ENCODE data around the gene DNM2.

DNM2 gene

DNA sequence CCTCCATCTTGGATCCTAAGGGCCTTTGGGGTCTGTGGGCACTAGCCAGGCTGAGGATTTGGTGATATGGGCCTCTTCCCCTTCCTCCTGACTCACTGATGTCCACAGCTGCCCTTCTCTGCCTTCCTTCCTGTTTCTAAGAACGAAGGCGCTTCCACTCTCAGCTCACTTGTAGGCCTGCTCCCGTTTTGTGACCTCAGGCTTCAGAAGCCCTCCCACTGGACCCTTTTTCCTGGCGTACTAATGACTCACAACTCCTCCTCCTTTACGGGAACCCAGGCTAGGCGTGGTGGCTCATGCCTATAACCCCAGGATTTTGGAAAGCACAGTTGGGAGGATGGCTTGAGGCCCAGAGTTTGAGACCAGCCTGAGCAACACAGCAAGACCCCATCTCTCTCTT is 62.5 kb downstream of the DNM2 start:
- DNase-seq (ENCODE audit: low read depth) = peak; percentile 95

DNA sequence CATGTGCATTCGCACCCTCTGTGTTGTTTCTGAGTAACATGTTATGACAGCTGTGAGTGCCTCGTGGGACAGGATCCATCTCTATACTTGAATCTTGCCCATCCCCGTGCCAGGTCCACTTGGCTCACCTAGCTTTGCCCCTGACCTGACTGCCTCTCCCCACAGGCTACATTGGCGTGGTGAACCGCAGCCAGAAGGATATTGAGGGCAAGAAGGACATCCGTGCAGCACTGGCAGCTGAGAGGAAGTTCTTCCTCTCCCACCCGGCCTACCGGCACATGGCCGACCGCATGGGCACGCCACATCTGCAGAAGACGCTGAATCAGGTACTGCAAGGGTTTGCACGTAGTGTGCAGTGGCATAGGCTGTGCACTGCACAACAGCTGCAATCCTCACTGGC is 64.9 kb downstream of the DNM2 start:
- DNase-seq (ENCODE audit: low read depth) = no peak

DNA sequence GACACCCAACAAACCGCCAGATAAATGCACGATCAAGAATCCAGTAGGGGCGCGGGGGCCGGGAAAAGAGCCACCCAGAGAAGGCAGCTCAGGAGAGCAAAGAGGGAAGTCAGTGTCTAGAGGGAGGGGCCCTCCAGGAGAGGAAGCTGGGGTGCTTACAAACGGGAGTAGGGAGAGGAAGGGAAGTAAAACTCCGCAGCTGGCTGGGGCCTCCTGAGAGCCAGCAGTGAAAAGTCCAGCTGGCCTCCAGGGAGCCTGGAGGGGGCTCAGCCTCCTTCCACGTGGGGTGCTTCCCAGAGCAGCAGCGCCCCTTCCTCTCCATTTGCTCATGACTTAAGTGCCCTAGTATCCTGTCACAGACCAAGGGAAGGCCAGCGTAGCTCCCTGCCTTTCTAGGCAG is 66.4 kb downstream of the DNM2 start:
- DNase-seq (ENCODE audit: low read depth) = no peak

DNA sequence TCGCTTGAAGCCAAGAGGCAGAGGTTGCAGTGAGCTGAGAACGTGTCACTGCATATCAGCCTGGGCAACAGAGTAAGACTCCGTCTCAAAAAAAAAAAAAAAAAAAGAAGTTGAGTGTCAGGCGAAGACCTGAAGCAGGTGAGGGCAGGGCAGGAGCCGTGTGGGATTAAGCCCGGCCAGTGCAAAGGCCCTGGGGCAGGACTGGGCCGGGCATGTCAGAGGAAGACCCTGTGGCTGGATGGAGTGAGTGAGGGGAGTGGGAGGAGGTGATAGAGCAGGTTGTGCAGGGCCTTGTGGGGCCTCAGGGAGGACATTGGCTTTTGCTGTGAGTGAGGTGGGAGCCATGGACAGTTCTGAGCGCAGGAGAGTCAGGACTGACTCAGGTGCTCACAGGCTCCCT is 70.3 kb downstream of the DNM2 start:
- no peak for DNase-seq (ENCODE audit: low read depth)

DNA sequence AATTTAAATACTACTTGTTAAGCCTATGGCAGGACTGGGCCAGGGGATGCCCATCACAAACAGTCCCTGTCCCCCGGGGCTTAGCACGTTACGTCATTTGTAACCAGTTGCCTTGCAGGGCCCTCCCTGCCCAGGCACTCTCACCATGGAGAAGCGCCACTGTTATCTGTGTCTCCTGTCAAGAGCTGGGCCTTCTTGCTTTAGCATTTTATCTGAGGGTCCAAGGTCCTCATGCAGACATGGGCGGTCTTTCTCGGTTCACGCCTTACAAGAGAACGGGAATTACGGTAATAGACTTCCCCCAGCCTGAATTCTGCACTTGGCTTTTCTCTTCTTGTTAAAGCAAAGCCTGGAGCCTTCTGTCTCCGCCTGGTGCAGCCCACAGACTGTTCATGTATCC is 72.0 kb downstream of the DNM2 start:
- DNase-seq (ENCODE audit: low read depth) = no peak

DNA sequence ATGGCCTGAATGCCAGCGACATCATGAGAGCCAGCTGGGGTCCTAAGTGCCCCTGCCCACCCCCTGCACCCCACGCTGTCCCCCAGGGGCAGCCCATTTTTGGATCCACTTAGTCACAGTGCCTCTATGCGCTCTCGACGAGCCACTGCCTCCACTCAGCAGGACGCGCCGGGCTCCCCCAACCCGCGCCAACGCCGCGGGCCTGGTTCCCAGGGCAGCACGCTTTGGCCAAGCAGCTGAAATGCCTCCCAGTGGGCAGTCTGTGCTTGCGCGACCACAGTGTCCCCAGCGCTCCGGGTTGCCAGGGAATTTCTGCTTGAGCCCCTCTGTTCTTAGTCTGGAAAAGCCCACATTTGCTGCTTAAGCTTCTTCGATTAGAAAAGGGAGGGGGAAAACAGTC is 78.8 kb downstream of the DNM2 start:
- no peak for DNase-seq (ENCODE audit: low read depth)

DNA sequence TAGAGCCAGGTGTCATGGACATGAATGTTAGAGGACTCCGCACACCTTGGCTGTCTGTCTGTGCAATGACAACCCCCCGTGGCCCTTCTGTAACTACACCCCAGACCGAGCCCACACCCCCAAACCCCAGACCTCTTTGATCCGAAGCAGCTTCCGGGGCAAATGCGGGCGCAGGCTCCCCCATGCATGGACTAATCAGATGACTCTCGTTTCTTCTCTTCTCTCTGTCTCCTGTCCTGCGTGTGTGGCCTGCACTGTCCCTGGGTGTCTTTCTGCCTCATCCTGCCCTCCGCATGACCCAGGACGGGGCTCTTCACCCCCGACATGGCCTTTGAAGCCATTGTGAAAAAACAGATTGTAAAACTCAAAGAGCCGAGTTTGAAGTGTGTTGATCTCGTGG is 79.2 kb downstream of the DNM2 start:
- no peak for DNase-seq (ENCODE audit: low read depth)

DNA sequence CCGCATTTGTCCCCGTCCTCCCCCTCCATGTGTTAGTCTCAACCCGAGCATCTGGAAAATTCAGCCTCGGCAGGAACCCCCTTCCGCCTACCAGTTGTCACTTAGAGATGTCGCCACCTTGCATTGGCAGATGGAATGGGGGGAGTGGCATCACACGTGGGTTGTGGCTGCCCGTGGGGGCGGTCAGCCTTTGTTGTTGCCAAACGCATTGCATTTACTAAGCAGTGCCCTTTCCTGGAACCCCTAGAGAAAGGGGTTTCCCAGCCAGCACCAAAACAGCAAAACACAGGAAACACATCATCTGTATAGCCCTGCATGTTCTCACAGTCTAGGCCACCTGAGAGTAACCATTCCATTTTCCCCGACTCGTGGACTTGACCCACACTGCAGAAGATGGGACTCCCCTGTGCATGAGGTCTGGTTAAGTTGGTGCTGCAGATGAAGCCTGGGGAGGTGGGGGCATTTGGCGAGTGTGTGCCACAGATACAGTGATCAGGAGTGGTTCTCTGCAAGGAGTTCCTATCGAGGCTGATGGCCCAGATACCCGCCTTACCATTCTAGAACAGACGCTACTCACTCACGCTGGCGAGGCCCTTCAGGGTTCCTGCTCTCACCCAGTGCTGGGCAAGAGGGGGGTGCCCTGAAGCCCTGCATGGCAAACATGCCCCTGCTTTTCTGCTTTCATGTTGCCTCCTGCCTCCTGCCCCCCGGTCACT is 79.8 kb downstream of the DNM2 start:
- peak; percentile 28 for DNase-seq (ENCODE audit: low read depth)

DNA sequence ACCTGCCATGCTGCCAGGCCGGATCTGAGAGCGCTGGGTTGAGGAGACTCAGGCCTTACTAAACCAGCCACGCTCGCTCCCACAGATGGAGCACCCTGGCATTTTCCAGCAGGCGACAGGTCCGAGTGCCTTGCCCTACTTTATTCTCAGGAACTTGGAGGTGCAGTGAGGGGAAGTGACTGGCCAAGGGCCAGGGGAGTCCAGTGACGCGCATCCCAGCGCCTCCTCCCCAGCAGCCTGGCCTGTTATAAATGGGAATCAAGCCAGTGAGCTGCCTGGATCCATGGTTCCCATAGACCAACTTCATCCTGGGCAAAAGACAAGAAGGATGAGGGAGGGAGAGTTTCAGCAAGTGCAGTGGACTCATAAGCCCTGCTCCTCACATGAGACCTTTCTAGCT is 82.6 kb downstream of the DNM2 start:
- DNase-seq (ENCODE audit: low read depth) = peak; percentile 21

DNA sequence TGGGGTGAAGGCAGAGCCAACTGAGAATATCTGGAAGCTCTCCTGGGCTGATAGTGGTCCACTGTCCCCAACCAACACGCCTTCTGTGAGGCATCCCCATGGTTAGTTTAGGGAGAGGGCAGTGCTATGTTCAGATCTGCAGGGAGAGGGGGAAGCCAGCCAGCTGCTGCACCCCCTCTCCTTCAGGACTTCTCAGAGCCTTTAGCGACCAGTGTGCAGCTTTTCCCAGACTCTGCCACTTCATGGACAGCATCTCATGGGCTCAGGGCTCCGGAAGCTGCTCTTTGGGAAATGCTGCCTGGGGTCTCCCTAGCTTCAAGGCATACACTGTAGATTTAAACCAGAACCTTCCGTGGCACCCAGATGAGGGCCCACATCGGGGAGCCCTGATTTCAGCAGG is 84.6 kb downstream of the DNM2 start:
- no peak for DNase-seq (ENCODE audit: low read depth)

DNA sequence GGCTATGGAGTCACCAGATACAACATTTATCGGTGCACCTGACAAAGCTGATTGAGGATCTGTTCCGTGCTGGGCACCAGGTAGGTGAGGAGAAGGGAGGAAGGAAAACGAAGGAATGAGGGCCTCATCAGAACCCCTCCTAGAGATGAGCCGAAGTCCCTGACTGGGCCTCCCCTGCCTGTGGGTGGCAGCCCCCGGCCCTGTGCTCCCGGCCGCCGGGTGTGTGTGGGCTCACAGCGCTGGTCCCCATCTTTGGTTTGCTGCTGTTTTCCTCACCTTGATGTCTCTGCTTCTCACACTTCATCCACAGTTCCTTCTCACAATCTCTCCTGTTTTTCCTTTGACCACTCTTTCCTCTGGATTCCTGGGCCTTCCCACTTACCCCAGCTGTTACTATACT is 85.4 kb downstream of the DNM2 start:
- DNase-seq (ENCODE audit: low read depth) = no peak

DNA sequence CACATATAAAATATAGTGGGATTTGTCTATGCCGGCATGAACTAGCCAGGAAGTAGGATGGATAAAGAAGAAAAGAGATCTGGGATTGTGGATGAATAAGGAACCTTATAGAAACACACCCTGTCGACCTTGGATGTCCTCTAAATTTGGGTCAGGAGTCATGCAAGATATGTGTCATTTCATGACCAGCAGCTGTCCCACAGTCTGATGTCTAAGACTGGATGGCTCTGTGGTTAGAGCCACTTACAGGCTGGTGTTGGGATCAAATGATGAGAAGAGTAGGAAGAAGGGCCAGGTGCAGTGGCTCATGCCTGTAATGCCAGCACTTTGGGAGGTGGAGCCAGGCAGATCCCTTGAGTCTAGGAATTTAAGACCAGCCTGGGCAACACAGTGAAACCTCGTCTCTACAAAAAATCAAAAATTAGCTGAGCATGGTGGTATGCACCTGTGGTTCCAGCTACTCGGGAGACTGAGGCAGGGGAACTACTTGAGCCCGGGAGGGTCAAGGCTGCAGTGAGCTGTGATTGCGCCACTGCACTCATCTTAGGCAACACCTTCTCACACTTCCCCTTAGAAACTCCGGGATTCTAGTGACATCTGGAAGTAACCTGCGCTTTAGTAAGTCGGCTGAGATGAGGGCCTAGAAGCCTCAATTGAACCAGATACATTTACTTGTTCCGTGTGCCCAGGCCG is 87.3 kb downstream of the DNM2 start:
- DNase-seq (ENCODE audit: low read depth) = no peak

DNA sequence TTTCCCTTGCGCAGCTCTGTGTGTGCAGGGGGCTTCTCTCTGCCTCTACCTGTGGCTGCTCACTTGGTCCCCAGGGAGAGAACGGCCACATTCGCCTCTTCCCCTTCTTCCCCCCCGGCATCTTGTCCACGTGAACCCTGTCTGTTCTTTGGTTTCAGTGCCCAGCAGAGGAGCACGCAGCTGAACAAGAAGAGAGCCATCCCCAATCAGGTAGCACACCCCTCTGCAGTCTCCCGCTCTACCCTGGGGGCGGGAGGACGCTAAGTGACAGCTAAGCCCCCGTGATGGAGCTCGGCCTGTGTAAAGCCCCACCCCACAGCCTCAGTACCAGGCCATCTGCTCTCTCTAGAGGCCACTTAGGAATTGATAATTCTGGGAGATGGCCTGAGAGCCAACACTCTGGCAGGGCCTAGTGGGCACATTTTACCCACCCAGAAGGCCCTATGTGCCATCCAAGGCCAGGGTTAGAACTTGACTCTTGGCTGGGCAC is 87.9 kb downstream of the DNM2 start:
- no peak for DNase-seq (ENCODE audit: low read depth)

DNA sequence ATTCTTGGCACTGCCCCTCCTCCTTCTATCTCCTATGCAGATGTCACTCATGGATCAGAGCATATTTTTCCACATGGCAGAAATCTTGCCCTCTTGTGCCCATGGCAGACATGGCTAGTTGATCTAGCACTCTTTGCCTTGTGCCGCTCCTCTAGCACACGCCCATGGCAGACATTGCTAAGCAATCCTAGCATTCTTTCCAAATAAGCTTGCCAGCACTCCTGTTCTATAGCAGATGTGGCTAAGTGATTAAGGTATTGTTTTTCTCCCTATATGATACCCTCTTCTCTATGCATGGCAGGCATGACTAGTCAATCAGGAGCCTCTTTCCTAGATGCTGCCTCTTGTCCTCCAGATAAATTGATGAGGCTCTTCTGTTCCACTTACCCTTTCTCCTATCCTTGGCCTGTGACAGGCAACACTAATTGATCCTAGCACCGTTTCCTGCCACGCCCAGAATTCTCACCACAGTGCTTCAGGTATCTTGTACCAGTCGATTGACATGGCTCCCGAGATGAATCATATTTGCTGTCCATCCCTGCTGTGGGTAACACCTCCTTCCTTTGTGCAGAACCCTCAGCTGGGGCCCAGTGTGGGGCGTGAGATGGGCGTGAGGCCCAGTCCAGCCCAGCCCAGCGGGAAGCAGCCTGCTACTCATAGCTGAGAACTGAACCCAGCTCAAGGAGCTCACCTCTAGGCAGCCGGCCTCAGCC is 91.2 kb downstream of the DNM2 start:
- peak; percentile 74 for DNase-seq (ENCODE audit: low read depth)

DNA sequence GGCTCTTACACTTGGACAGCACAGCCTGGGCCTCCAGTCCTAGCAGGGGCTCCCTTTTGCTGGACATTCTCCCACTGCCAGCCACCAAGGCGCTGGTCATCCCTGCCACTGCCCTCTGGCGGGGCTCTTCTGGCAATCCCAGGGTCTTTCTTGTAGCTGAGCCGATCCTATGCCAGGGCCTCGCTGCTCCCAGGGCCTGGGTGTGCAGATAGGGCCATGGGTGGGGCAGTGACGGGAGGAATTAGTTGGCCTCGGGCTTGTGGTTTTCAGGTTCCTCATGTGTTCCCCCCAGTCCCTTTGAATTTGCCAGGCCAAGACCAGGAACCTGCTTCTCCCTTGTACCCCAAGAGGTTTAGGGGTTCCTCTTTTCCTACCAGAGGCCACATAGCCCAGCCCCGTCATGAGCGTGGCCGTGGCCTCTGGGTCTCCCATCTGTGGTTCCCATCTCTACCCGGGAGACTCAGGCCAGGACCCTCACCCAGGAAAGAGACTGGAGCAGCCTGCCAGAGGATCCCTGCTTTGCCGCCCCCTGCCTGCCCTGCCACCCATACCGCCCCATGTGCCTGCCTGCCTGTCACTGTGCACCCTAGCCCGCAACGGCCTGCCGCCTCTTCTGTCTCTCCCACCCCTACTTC is 91.9 kb downstream of the DNM2 start:
- no peak for DNase-seq (ENCODE audit: low read depth)

DNA sequence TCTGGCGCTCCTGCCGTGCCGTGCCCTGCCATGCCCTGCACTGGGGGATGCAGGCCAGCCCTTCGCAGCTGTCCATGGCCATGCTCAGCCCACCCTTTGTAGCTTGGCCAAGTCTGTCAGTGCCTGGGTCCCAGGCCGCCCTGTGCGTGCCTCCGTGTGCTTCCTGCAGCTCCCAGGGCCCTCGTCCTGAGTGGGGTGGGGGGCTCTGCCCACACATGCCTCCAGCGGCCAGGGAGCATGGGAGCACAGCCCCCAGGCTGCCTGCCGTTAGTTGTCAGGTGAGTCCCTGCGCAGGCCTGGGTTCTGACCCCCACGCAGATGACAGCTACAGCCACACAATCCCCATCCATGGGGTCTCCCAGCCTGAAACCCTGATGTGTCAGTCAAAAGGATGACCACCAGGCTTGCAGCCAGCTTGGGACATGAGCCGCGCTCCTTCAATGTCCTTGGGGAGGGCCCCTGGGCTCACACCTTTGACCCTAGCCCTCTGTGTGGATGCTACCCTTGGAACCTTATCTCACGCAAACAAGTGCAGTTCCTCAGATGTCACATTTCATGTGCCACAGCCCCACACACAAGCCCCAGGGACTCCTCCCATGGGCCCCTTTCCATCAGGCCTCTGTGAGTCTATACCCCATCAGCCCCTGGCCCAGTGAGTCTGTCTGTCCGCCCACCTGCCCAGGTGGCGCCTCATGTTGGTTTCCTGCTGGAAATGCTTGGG is 93.7 kb downstream of the DNM2 start:
- DNase-seq (ENCODE audit: low read depth) = no peak

DNA sequence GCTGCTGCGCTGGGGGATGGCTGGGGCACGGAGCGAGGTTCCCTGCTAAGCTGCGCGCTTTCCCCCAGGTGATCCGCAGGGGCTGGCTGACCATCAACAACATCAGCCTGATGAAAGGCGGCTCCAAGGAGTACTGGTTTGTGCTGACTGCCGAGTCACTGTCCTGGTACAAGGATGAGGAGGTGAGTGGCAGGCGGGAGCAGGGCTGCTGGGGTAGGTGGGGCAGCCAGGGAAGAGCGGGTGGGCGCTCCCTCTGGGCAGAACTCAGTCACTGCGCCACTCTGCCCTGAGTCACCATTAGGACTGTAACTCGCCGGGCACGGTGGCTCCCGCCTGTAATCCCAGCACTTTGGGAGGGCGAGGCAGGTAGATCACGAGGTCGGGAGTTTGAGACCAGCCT is 94.3 kb downstream of the DNM2 start:
- DNase-seq (ENCODE audit: low read depth) = no peak

DNA sequence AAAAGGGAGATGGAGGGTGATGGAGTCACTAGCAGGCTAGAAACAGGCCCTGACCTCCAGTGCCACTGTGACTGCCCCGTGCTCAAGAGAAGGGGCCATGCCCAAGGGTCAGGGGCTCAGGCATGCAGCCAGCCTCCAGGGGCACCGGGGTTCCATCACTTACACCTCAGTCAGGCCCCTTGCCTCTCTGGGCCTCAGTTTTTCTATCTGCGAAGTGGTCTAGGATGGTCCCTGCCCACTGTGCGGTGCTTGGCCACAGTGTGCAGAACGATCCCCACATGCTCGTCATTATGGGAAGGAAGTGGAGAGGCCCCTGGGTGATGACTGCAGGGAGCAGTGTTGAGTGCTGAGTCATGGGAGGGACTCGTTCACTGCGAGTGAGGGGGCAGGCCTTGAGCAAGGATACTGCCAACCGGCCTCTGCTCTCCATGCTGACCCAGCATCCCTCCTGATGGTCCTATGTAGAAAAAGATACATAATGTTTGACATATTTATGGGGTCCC is 95.1 kb downstream of the DNM2 start:
- DNase-seq (ENCODE audit: low read depth) = peak; percentile 96

DNA sequence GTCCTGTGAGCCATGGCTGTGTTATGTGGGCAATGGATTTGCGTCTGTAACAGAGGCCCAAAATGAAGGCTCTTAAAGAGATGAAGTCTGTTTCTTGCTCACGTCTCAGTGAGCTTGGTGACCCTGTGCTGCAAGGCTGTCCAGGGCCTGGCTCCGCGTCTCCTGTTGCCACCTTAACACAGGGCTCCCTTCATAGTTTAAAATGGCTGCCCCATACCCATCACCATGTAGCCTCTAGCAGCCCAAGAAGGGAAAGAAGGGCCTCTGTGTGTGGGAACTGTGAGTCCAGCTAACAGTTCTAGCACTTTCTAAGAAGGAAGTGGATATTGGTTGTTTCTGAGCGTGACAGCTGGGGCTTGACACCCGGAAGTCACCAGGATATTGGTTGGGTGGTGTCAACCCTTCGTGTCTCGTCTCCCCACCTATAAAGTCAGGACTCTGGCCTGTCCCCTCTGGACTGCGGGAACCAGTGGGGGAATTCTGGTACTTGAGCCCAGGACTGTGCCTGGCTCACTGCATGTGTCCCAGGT is 97.2 kb downstream of the DNM2 start:
- DNase-seq (ENCODE audit: low read depth) = no peak

DNA sequence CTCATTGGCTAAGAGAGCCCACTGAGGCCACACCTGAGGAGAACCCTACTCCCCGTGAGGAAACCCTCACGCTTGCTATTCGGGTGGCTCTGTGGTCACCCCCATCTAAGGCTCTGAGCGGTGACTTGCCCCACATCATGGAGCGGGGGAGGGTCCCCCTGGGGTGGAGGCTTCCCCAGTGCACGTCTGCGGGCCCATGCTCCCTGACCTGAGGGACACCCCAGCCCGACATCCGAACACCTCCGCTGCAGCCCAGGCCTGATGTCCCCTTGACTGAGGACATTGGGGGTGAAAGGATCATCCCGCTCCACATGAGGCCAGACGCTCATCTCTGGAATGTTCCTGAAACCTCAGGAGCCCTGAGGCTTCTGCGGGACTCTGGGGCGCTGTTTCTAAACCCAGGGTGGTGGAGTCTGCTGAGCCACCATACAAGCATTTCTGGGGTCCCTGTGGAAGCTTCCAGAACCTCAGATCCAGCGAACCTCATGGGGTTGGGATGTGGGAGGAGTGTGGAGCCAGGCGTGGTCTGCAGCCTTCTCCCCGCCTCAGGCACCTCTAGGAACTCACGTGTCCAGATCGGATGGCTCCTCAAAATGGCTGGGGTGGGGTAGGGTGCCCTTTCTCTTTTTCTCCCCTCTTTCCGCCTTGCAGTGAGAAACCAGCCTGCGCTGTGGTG is 98.2 kb downstream of the DNM2 start:
- DNase-seq (ENCODE audit: low read depth) = peak; percentile 51

DNA sequence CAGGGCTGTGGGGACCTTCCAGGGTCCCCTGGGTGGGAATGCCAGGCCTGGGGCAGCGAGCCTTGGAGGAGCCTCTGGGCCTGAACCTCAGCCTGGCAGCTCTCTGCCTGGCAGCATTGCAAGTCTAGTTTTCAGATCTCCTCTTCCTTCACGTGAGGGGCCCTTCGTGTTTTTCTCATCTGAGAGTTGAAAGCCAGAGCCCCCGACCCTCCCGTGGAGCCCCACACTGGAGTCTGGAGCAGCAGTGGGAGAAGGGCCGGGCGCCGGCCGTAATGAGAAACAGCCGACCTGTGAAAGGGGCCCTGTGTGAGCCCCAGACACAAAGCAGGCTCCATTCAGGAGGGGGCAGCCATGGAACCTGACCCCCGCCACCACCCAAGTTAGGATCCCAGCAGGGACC is 98.8 kb downstream of the DNM2 start:
- no peak for DNase-seq (ENCODE audit: low read depth)
